Naive thymus-derived CD8-positive, alpha-beta T cell (primary cell): ENCODE data around the gene ENDOD1. TPM values are rescaled to one million over a fixed set of nuclear protein-coding genes. Genes with fewer than 3 reads are reported as not detected.

Experiments used
- ATAC-seq, 2 donors: fragments of 150-1000 bp; cut with Tn5 transposase in 1 of 2; sonication (Bioruptor Pico), chemical (Tn5 transposase) in 1 of 2; 1 replicate in 1 of 2; 2 replicates in 1 of 2; pipeline ENCODE4 v1.10.0; 2021; ENCODE audit warnings: mild to moderate bottlenecking in 2 of 2, moderate library complexity in 2 of 2
- POLR2A ChIA-PET: fragments of 350-600 bp; sonication (Branson Sonifier 250); formaldehyde crosslinking; loops from one replicate; lab custom pipeline; 2021; ENCODE audit warnings: antibody characterized with exemption; lab: Charles Lee
- DNase-seq, 10 donors: peaks; one replicate each; pipeline versions ENCODE4 v3.0.0 to v3.0.0-alpha.2; 2020 to 2022
- H3K27ac Mint-ChIP-seq, 10 donors: one replicate each; pipeline ENCODE4 v1.8.0; 2020 to 2022; ENCODE audit warnings: mild to moderate bottlenecking in 10 of 10, mixed read lengths in 10 of 10, moderate library complexity in 4 of 10, inconsistent platforms in 1 of 10
- H3K27me3 Mint-ChIP-seq, 5 donors: one replicate each; pipeline ENCODE4 v1.8.0; 2021 to 2022; ENCODE audit warnings: mixed read lengths in 5 of 5
- H3K36me3 Mint-ChIP-seq, 3 donors: one replicate each; pipeline ENCODE4 v1.8.0; 2020 to 2022; ENCODE audit warnings: mixed read lengths in 3 of 3, mild to moderate bottlenecking in 2 of 3, inconsistent platforms in 1 of 3
- H3K4me1 Mint-ChIP-seq, 4 donors: one replicate each; pipeline ENCODE4 v1.8.0; 2021 to 2022; ENCODE audit warnings: mixed read lengths in 4 of 4
- H3K4me3 Mint-ChIP-seq, 10 donors: one replicate each; pipeline ENCODE4 v1.8.0; 2020 to 2022; ENCODE audit warnings: mild to moderate bottlenecking in 10 of 10, mixed read lengths in 10 of 10, moderate library complexity in 6 of 10, inconsistent platforms in 1 of 10
- H3K9me3 Mint-ChIP-seq, 9 donors: one replicate each; pipeline ENCODE4 v1.8.0; 2020 to 2022; ENCODE audit warnings: mixed read lengths in 9 of 9, mild to moderate bottlenecking in 3 of 9, inconsistent platforms in 1 of 9, moderate library complexity in 1 of 9
- polyA plus RNA-seq, 3 donors: library from polyadenylated mRNA; unstranded; fragments of 300-500 nt; fragmentation: Illumina TruSeq; gene quantifications; one replicate each; pipeline ENCODE4 v1.2.3, GENCODE V29; 2021
- total RNA-seq, 8 experiments: library from RNA in 2 of 8; stranded (reverse) in 2 of 8; gene quantifications; one replicate each; pipeline ENCODE4 v1.2.3 and lab custom pipeline; 2021 to 2026

The ENDOD1 gene
- total and polyA plus RNA-seq, 5 experiments from 2014 or later, result 3.9 to 10.2 (median 10.1) TPM

DNA sequence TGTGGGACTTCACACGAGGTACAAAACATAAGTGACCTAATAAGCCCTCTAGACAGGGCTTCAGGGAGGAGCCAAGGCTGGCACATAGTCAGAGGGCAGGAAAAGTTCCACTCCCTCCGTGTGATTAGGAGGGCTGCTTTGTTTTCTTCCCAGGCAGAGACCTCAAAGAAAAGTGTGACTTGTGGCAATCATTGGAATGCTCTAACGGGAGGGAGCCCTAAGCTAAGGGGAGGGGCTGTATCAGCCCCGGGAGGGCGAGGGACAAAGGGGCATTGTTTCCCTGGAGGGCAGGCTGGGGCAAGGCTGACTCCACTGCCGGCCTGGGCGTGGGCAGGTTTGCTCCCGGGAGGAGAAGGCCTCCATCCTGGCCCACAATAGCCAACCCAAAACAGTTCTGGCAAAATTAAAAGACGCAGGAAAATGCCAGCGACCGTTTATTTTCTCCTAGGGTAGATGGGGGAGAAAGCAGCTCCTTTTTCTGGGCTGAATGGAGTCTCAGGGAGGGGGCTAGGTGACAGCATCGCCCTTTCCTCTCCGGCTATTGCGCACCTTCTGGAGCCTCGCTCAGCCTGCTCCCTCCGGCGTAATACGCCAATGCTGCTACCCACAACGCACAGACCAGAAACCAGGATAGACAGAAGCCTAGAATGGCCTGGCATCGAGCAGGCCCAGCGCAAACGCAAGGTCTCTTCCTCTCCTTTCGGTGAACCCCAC is 60.2 kb downstream of the ENDOD1 start:
- no peak for ATAC-seq
- Mint-ChIP-seq H3K4me3 (peak overlapping the region; percentile 83 to 99 (median 90)), H3K36me3 (no peaks in the 10 kb centered on the region), H3K27me3 (peaks cover 6 to 20% (median 14%) of the 10 kb centered on the region in 5 donors), H3K9me3 (no peaks in the 10 kb centered on the region), H3K27ac (peak overlapping the region; percentile 29 to 99 (median 82)), H3K4me1 (peaks cover 22 to 41% (median 32%) of the 10 kb centered on the region in 4 donors)
- POLR2A ChIA-PET, result interaction anchor here (0.6 to 10.6 kb wide), 8 partner anchors 60 to 640 kb away, joined by 3 to 71 read pairs (median 27); partner anchors contain the start of genes CEP57, ENDOD1, FAM76B and SESN3
- DNase-seq, result no peak

DNA sequence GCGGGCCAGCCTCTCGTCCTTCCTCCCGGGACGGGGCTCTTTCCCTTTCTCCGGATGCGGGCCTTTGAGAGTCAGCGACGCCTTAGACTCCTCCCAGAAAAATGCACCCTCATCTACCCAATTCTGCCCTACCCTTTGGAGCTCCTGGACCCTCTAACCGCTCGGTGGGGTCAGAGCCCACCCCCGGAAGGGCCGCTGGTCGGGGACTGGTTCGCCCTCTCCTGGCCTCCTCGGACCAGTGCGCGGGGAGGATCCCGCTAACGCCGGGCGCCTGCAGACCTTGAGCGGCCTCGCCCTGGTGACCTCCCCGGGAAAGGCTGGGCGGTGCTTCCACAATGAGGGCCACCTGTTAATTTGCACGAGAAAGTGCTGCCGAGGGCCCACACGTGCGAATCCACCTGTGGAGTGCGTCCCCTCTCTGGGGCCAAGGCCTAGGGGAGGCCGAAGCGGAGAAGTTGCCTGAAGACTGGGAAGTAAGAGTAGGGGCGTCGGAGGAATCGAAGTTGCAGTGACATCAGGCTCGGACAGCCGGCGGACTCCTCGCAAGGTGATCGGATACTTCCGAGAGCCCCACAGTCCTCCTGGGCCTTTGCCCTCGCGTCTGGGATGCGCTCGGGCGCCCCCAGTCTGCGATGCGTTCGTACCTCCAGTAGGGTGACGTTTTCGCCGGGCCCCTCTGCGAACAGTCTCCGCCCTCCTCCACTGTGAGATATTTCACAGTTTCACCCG is 61.5 kb downstream of the ENDOD1 start:
- Mint-ChIP-seq H3K9me3 (no peaks in the 10 kb centered on the region), H3K4me1 (peaks cover 22 to 45% (median 32%) of the 10 kb centered on the region in 4 donors), H3K27me3 (peaks cover 3 to 11% (median 7%) of the 10 kb centered on the region in 5 donors), H3K36me3 (peaks cover 0 to under 1% (median 0%) of the 10 kb centered on the region in 3 donors), H3K27ac (peak overlapping the region; percentile 85 to 100 (median 96)), H3K4me3 (peak overlapping the region; percentile 83 to 99 (median 90))
- ATAC-seq, result peak; percentile 91 to 96
- peak; percentile 81 to 95 (median 90) for DNase-seq
- POLR2A ChIA-PET, result interaction anchor here (0.6 to 10.6 kb wide), 10 partner anchors 61 to 639 kb away, joined by 3 to 71 read pairs (median 15); partner anchors contain the start of genes CEP57, CWC15, ENDOD1 and FAM76B

- H3K4me3 Mint-ChIP-seq, result peak overlapping the region; percentile 84 to 99 (median 92)
- POLR2A ChIA-PET, result interaction anchor here (0.7 to 10.6 kb wide), 11 partner anchors 11 to 637 kb away, joined by 3 to 71 read pairs (median 11); partner anchors contain the start of genes CEP57, CWC15, ENDOD1 and FAM76B
- peak overlapping the region; percentile 85 to 100 (median 98) for H3K27ac Mint-ChIP-seq
- peak in 1 of 2 donors; percentile 15 for ATAC-seq
- H3K27me3 Mint-ChIP-seq, result no peaks in the 10 kb centered on the region
- DNase-seq, result peak in 3 of 10 donors; percentile 36 to 46 (median 37)
- H3K9me3 Mint-ChIP-seq, result no peaks in the 10 kb centered on the region
- H3K4me1 Mint-ChIP-seq, result peaks cover 26 to 55% (median 42%) of the 10 kb centered on the region in 4 donors
- H3K36me3 Mint-ChIP-seq, result peaks cover 0 to 2% (median 0%) of the 10 kb centered on the region in 3 donors
Observed at GRCh38 chr11:95152876-95153856, 63.5 kb downstream of the ENDOD1 start.

DNA sequence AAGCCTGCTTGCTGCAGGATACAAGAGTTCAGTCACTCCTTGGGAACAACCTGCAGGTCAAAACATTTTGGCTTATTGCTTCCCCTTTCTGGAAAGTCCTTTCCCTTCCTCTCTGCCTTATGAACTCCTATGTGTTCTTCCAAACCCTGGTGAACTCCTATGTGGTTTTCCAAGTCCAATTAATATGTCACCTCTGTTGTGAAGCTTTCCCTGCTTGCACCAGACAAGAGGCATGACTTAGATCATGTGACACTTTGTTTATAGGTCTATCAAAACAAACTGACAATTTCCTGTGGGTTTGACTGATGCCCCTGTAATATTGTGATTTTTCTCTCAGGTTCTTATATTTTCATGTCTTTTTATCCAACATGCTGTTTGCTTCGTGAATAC is 64.2 kb downstream of the ENDOD1 start:
- Mint-ChIP-seq H3K27me3 (no peaks in the 10 kb centered on the region), H3K27ac (peak overlapping the region; percentile 85 to 100 (median 98)), H3K4me1 (peaks cover 29 to 61% (median 46%) of the 10 kb centered on the region in 4 donors), H3K36me3 (peaks cover 0 to 2% (median 0%) of the 10 kb centered on the region in 3 donors), H3K4me3 (peak overlapping the region; percentile 84 to 99 (median 92)), H3K9me3 (no peaks in the 10 kb centered on the region)
- no peak for ATAC-seq
- peak in 1 of 10 donors; percentile 19 for DNase-seq
- POLR2A ChIA-PET, result interaction anchor here (0.9 to 10.6 kb wide), 9 partner anchors 64 to 1236 kb away, joined by 3 to 71 read pairs (median 26); partner anchors contain the start of genes CCDC82, CEP57, CWC15 and ENDOD1

- H3K27ac Mint-ChIP-seq, result peak overlapping the region in 7 of 10 donors; percentile 41 to 100 (median 97)
- peaks cover 26 to 60% (median 46%) of the 10 kb centered on the region in 4 donors for H3K4me1 Mint-ChIP-seq
- peaks cover 0 to 2% (median 0%) of the 10 kb centered on the region in 3 donors for H3K36me3 Mint-ChIP-seq
- no peaks in the 10 kb centered on the region for H3K9me3 Mint-ChIP-seq
- DNase-seq (peak in 9 of 10 donors; percentile 41 to 83 (median 60)), ATAC-seq (no peak)
- H3K4me3 Mint-ChIP-seq, result no peak overlapping the region
- POLR2A ChIA-PET, result interaction anchor here (0.9 to 10.6 kb wide), 8 partner anchors 65 to 1235 kb away, joined by 3 to 71 read pairs (median 21); partner anchors contain the start of genes CCDC82, CEP57, CWC15 and ENDOD1
- no peaks in the 10 kb centered on the region for H3K27me3 Mint-ChIP-seq
Observed at GRCh38 chr11:95154514-95154913, 64.9 kb downstream of the ENDOD1 start.

DNA sequence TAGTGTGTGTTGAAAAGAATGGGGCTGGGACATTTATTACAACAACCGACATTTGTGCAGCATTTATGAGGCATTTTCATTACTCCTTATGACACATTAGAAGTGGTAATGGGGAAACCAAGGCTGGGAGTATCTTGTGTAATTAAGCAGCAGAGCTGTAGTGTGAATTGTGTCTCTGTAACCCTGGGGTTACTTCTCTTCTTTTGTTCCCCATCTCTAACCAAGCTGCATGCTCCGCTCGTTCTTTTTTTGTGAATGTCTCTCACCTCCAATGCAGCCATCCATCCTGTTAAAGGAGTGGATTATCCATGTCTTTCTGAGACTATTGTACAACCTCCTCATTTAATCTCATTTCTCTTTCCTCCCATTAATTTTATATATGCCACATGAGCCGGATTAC is 65.7 kb downstream of the ENDOD1 start:
- Mint-ChIP-seq H3K4me3 (peak overlapping the region in 1 of 10 donors; percentile 32), H3K36me3 (peaks cover 0 to 5% (median 2%) of the 10 kb centered on the region in 3 donors), H3K9me3 (no peaks in the 10 kb centered on the region), H3K27me3 (no peaks in the 10 kb centered on the region), H3K27ac (peak overlapping the region in 6 of 10 donors; percentile 50 to 99 (median 76)), H3K4me1 (peaks cover 28 to 54% (median 46%) of the 10 kb centered on the region in 4 donors)
- DNase-seq (no peak), ATAC-seq (no peak)
- POLR2A ChIA-PET, result interaction anchor here (0.7 to 10.6 kb wide), 5 partner anchors 75 to 560 kb away, joined by 3 to 71 read pairs (median 14); partner anchors contain the start of genes SESN3 and SRSF8

DNA sequence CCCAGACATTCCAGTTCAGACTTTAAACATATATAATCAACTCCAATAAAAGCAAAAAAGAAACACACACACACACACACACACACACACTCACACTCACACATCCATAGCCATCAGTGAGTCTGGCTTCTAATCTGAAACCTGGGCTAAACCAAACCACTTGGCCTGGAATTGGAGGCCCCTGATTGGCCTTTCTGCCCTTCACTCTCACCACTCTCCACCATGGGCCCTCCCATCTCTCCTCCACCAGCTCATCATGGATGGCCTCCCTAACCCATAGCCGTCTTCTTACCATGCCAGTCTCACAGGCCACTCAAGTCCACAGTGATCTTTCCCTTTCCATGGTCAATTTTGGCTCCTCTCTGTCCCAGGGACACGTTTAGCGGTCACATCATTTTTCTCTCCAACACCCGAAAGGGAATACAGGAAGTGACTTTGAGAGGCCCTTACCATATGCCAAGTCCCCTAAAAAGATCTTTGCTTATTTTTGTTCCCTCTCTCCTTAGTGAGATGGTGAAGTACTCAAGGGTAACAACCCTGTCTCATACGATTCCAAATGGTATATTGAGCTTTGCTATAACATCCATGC is 66.6 kb downstream of the ENDOD1 start:
- DNase-seq (no peak), ATAC-seq (no peak)
- POLR2A ChIA-PET, result interaction anchor here (0.7 to 10.6 kb wide), 3 partner anchors 74 to 559 kb away, joined by 3 to 71 read pairs (median 4); partner anchors contain the start of gene SESN3
- Mint-ChIP-seq H3K9me3 (no peaks in the 10 kb centered on the region), H3K4me3 (no peak overlapping the region), H3K27me3 (no peaks in the 10 kb centered on the region), H3K4me1 (peaks cover 28 to 54% (median 46%) of the 10 kb centered on the region in 4 donors), H3K27ac (peak overlapping the region in 3 of 10 donors; percentile 31 to 66 (median 64)), H3K36me3 (peaks cover 0 to 5% (median 2%) of the 10 kb centered on the region in 3 donors)

DNA sequence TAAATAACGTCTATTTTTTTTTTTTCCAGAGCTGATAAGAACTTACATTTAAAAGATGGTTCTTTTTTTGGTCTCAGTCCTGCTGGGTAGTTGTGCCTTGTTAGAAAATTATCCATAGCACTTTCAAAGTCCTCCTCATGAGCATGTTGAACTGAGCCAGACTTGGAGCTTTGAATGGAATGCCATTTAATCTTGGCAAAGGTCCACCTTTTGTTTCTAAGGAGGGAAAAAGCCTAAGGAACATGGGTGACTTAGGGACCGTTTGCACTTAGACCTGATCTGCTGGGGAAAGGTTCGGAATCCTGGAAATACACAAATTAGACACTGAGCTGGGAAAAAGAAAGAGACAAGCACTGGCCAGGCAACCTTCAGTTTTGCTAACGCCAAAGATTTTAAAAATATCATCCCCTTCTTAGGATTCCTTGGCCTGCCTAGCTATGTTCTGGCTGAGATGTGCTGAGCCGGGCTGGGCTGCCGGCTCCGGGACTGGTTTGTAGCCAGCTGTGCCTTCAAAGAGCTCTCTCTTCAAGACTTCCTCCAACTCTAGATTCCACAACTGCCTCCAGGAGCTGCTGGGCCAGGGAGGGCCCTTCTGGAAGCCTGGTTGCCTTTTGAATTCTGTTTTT is 67.4 kb downstream of the ENDOD1 start:
- H3K9me3 Mint-ChIP-seq, result no peaks in the 10 kb centered on the region
- H3K36me3 Mint-ChIP-seq, result peaks cover 0 to 5% (median 2%) of the 10 kb centered on the region in 3 donors
- ATAC-seq (no peak), DNase-seq (no peak)
- peak overlapping the region in 4 of 10 donors; percentile 31 to 85 (median 64) for H3K27ac Mint-ChIP-seq
- no peak overlapping the region for H3K4me3 Mint-ChIP-seq
- H3K4me1 Mint-ChIP-seq, result peaks cover 23 to 48% (median 40%) of the 10 kb centered on the region in 4 donors
- POLR2A ChIA-PET, result interaction anchor here (0.6 to 10.6 kb wide), 3 partner anchors 73 to 548 kb away, joined by 4 to 71 read pairs (median 4); partner anchors contain the start of gene SESN3
- H3K27me3 Mint-ChIP-seq, result no peaks in the 10 kb centered on the region

DNA sequence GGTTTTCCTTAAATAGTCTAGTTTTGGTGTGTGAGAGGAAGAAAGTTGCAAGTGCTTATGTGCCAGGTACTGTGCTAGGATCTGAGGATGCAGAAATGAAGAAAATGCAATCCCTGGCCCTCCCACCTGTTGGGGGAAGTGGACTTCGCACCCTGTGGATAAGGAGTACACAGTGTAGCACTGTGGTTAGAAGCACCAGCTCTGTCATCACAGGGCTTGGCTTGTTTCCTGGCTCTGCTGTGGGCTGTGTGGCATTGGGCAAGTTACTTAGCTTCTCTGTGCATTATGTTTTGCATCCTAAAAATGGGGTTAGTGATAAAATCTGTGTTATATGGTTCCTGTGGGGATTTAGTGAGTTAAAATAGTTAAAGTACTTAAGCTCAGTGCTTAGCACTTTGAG is 68.2 kb downstream of the ENDOD1 start:
- Mint-ChIP-seq H3K4me1 (peaks cover 21 to 44% (median 35%) of the 10 kb centered on the region in 4 donors), H3K27me3 (no peaks in the 10 kb centered on the region), H3K27ac (peak overlapping the region in 7 of 10 donors; percentile 7 to 85 (median 61)), H3K36me3 (peaks cover 0 to 5% (median 2%) of the 10 kb centered on the region in 3 donors), H3K4me3 (no peak overlapping the region), H3K9me3 (no peaks in the 10 kb centered on the region)
- POLR2A ChIA-PET, result interaction anchor here (10.6 kb wide), 1 partner anchor 73 kb away, joined by 71 read pairs; the partner anchor contains the start of gene SESN3
- DNase-seq, result no peak
- ATAC-seq, result no peak

DNA sequence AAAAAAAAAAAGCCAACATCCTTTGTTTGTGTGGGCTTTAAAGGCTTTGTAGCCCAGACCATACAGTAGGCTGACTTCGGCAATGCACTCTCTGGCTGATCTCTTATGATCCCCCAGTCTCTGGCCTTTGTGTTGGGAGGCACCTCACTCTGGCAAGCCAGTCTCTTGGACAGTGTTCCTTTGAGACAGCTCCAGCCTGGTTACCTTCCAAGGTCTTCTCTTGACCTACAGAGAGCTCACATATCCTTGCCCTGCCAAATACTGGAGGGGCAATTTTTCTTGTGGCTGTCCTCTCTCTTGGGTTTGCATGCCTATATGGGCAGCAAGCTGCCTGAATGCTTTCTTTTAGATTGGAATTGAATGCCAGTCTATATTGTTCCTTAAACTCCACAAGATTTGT is 71.6 kb downstream of the ENDOD1 start:
- no peak for DNase-seq
- H3K36me3 Mint-ChIP-seq, result peaks cover 0 to 12% (median 0%) of the 10 kb centered on the region in 3 donors

More for the DNA sequence above, 71.6 kb downstream of the ENDOD1 start:
- no peak overlapping the region for H3K4me3 Mint-ChIP-seq
- no peaks in the 10 kb centered on the region for H3K9me3 Mint-ChIP-seq
- no peaks in the 10 kb centered on the region for H3K27me3 Mint-ChIP-seq
- POLR2A ChIA-PET, result interaction anchor here (0.6 kb wide), 3 partner anchors 542 to 1032 kb away, joined by 3 to 4 read pairs (median 3); no protein-coding TSS in a partner anchor
- peak overlapping the region in 2 of 10 donors; percentile 13 to 43 for H3K27ac Mint-ChIP-seq
- no peak for ATAC-seq
- H3K4me1 Mint-ChIP-seq, result peaks cover 11 to 30% (median 27%) of the 10 kb centered on the region in 4 donors
